CD4-positive, alpha-beta T cell treated with Interleukin-21 for 1 hour (primary cell): ENCODE results near the gene ANGPTL2.

Experiments
- DNase-seq: peaks from one replicate; pipeline ENCODE4 v3.0.0-alpha.2; 2020

ANGPTL2 gene

DNA sequence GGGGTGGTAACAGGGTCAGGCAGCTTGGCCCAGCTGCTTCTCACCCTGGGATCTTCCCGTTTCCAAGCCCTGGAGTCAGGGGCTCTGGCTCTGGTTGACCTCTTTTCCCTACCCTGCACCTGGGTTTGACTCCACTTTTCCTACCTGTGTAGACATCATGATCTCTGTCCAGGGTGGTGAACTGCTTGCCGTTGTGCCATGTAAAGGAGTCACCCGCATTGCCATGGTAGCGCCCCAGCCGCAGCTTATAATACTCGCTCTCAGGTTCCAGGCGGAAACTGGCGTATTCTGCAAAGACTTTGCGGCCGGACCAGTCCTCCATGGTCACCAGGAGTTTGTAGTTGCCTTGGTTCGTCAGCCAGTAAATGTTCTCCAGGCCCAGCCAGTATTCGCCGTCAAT lies 30.9 kb downstream of the ANGPTL2 start:
- DNase-seq, result no peak

DNA sequence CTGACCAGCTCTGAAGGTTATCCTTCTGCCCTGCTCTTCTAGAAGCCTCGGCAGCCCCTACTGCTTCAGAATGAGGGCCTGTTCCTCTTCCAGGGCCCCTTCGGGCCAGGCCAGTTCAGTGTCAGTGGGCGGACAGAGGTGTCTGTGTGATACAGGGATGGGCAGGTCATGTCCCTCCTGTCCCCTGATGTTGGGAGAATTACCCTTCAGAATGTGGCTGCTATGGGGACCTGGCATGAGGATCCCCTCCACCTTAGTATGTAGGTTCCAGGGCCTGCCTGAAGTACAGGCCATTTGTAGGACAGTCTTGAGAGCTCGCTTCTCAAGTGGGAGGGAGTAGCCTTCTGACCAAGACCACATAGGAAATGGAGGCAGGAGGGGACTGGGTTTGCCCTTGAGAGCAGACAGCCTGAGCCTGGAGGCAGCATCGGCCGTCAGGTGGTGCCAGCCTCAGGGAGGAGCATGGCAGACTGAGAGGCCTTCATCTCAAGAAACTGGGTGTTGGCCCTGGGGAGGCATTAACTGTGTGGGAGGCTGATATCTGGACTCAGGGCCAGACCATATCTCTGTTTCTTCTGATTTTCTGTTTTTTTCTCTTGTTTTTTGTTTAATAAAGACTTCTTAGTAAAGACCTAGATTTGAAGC lies 32.0 kb downstream of the ANGPTL2 start:
- DNase-seq, result no peak

DNA sequence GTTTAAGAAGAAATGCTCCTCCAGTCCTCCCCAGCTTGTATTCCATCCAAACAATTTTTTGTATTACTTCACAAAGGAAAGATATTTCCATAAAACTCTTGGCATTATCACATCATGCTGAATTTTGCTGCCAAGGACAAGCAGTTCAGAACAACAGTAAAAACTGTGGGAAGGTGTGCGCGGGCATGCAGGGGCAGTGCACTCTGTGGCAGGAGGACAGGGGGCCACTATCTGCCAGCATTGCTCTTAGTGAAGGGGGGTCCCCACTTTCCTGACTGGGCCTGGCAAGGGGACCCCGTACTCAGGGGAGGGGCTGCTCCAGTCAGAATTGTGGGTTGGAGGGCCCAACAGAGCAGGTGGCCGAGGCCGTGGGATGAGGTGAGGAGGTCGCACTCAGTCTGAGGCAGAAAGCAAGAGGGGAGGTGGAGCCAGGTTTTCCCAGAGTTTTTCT lies 32.8 kb downstream of the ANGPTL2 start:
- DNase-seq, result no peak

DNA sequence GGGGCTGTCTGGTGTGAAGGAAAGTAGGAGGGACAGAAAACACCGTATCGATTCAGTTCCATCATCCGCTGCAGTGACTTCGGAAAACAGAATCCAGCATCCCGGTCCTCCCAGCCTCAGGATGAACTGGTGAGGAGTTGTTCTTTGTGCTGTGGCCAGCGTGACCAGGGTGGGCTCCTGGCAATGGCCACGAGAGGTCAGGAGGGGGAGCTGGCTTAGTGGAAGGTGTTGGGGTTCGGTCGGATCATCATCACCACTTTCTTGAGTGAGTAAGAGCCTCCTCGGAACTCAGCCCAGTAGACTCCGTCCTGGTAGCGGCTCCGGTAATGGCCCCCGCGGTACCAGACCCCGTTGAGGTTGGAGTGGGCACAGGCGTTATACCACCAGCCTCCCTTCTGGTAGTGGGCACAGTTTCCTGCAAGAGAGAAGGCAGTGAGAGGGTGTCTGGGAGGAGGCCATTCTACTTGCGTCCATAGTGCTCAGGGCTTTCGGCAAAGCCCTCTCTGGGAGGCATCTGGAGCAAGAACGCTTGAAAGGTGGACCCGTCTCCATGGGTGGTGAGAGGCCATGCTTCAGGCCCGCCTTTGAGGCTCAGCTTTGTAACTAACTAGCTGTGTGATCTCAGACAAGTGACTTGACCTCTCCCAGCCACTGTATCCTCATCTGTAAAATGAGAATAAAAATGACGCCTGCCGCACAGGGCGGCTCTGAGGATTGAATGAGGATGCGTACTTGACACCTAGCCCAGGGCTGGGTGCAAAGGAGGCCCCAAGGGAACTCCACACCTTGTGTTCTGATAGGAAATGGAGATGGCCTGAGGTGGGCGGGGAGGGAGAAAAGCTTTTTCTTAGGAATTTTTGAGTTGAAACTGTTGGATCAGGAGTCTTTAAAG lies 33.5 kb downstream of the ANGPTL2 start:
- no peak for DNase-seq

DNA sequence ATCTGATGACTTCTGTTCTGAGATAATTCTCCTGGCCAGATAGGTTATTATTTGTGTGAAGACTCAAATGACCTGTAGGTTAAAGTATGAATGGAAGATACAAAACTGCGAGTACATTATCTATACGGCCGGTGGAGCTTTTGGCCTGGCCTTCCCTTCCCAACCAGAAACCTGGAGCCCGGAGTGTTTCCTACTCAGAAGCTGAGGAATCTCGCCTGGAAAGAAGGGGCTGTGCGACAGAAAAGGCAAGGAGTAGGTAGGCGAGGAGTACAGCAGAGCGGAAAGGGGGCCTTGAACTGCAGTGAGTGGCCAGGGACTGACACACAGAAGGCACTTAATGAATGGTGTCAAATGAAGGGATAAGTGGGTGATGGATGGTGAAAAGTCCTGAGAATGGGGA lies 34.6 kb downstream of the ANGPTL2 start:
- DNase-seq, result no peak

DNA sequence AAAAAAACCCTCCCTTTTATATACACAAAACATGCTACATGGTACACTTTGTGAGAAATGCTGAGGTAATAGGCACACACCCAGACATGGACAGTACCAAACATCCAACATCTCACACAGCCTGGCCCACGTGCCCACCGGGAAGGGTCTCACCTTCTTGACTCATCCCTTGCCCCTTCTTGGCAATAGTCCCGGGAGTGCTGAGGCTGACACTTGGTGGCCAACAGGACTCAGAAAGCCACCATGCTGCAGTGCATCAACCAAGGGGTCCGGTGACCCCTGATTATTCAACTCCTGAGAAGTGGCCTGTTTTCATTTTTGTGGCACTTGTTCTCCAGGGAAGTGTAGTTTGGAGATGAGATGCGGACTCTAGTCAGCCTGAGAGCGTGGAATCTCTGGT lies 35.0 kb downstream of the ANGPTL2 start:
- DNase-seq, result no peak

DNA sequence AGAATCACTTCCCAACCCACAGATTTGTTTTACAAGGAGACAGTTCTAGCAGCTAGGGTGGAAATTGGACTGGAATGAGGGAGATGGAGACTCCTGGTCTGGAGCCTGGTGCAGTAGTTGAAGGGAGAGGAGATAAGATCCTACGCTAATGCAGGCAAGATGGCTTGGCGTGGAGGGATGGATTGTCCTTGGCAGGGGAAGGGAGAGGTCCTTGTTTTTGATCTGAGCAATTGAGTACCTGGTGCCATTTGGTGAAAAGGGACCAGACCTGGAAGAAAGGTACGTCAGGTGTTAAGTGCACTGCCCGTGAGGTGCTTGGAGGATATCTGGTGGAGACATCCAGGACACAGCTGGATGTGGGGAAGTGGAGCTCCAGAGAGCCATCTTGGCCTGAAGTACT lies 35.7 kb downstream of the ANGPTL2 start:
- DNase-seq, result no peak

DNA sequence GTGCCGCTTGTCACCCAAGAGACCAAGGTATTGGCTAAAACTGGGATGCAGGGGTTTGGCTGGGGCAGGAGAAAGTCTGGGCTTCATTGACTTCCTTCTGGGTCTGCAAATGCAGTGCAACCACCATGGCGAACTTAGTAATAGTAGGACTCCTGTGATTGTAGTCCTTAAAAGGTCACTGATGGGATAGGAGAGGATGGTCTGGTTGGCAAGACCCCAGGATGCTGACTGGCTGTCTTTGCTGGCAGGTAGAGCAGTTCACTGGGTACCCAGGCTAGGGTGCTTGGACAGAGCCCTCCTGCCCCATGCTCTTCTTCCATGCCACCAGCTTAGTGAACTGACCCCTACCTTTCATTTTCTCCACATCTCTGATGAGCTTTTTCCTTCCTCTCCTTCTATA lies 37.2 kb downstream of the ANGPTL2 start:
- DNase-seq, result no peak

DNA sequence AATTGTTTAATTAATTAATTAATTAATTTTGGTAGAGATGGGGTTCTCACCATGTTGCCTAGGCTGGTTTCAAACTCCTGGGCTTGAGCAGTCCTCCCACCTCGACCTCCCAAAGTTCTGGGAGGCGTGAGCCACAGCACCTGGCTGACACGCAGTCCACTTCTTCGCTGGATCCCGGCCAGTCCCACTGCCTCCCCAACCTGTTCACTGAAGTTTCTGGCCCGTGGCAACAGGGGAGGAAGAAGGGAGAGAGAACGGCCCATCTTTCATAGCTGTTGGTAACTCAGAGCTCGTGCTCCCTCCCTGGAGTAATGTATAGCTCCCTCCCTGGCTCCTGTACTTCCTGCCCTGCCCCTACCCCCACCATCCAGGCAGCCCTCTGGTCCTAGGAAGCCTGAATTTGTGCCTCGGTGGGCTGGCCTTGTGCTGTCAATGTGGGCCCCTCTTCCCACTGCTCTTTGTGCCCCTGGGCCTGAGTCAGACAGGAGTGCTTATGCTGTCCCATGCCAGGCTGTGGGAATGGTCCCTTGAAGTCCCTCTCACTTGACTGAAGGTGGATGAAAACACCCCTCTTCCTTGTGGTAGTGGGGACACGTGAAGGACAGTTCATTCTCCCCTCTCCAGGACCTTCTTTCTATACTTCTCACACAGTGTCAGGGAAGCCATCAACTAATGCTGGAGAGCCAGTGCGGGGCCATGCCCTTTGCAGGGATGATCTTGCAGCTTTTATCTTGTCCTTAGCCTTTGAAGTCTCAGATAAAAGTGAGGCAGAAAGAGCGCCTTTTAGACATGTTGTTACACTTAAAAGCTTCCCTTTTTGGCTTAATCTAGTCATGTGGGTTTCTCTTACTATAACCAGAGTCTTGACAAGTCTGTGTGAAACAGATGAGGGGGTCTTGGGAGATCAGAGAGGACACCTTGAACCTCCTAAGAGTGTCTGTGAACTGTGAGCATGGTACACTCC lies 38.1 kb downstream of the ANGPTL2 start:
- DNase-seq, result no peak

DNA sequence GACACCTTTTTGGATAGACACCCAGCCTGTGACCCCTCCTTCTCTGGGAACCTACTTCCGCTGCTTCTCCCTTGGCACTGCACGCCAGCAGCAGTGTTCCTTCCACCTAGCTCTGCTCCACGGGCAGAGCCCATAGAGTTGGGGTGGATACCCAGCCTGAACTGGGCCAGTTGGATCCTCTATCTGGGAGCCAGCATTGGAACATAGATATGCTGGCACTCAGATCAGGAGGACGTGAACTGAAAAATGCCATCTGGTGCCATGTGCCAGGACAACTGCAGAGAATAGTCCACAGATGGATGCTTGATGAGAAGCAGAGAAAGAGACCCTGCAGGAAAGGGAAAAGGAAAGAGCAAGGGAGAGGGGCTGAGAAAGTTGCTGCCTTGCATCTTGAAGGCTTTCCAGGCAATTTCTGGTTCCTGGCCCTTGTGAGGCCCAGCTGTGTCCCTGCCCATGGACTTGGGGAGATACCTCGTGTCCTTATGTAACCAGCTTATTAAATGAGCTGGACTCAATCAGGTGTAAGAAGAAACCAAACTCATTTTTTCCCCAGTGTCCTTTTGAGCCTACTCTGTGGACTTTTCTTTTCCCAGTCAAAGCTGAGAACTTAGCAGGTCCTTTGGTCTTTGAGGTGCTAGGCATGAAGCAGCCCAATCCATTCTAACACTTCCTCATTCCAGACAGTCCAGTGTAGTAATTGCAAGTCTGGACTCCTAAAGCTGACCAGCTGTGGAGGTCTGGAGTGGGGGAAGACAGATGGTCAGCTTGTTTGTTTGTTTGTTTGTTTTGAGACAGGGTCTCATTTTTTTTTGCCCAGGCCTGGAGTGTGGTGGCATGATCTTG lies 39.1 kb downstream of the ANGPTL2 start:
- no peak for DNase-seq

DNA sequence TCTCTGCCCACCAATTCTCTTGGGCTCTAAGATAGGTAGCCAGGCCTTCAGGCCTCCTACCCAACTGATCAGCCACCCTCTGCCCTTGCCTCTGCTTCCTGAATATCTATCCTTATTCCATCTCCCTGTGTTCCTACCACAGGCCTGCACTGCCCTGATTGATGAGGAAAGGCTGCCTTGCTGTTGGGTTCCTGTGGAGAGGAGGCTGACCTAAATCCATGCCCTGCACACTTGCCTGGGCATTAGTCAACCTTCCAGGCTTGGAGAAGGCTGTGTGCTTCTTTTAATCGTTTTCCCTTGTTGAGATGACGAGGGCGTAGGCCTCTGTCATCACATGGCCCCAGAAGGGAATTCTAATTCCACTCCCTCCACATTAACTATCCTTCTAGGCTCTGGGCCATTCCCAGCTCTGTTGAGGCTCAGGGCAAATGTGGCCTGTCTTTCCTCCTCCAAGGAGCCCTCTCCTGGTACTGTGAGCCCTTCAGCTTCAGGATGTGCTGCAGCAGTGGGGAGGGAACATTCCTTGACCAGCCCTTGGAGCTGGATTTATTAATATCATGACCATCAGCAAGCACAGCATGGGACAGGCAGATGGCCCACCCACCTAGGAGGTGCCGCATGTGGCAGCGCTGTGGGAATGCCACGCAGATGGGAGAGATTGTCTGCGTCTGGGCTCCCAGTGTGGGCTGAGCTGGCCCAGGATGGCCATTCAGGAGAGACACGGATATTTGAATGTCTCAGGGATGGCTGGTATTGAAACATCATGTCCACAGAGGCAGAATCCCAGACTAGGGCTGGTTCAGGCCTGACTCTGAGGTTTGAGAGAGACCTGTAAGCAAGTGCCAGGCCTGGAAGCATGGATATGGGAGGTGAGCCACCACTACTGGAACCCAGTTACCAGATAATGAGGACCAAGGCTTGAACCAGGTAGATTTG lies 40.9 kb downstream of the ANGPTL2 start:
- DNase-seq, result no peak

DNA sequence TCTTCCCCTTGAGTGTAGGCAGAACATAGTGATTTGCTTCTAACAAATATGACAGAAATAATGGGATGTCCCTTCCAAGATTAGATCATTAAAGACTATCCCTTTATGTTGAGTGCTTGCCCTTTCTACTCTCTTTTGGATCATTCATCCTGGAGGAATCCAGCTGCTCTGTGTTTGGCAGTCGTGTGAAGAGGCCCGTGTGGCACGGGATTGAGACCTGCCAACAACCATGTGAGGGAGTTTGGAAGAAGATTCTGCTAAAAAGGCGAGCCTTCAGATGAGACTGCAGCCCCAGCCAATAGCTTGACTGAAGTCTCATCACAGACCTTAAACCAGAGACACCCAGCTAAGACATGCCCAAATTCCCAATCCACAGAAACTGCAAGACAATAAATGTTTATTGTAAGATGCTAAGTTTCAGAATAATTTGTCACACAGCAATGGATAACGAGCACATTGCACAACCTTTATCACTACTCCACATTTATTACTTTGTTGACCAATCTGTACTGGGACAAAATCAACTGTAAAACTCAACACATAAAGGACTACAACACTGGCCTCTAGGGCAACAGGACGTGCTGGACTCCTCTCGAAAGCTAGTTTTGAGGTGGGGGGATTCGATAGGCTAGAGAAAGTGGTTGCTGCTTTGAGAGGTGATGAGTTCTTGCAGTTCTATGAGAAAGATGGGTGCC lies 42.8 kb downstream of the ANGPTL2 start:
- no peak for DNase-seq

DNA sequence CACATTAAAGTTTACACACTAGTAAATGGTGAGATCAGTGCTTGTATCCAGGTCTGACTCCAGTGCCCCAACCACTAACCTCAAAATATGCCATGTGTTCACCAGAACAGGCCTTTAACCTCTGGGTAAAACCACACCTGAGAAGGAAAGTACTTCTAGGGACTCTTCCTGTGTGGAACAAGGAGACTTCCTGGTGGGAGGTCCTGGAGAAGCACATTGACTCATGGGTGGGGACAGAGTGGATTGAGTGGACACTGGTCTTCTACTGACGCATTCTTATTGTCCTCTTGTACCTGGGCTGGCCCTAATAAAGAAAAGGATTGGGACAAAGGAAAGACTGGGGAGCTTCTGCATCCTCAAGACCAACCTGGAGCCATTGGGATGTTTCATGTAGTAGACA lies 43.4 kb downstream of the ANGPTL2 start:
- DNase-seq, result no peak

DNA sequence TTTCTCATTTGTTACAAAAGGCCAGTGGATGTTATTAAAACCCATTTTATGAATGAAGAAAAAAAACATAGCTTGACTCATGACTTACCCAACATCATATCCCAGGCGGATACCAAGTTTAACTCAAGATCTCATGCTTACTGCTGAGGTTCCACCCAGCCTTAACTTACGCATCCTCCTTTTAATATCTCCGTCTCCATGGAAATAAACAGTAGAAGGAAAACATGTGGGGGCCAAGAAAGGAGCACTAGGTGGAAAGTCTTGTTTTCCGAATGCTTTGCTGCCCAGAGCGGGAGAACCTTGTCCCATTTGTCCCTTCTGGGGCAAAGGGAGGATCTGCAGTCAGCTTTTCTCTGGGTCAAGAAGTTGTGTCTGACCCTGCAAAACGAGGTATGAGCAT lies 44.1 kb downstream of the ANGPTL2 start:
- DNase-seq, result no peak

DNA sequence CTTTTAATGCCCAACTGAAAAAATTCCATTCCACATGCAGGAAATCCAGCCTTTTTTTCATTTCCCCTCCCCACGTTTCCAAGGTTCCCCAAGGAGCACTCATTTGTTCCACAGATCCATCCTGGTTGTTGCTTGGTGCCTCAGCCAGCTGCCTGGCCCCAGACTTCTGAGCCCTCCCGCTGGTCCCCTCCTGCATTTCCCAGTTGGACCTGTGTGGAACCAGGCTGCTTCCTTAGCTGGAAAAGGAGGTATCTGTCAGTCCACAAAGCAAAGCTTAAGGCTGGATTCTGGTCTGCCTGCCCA lies 44.8 kb downstream of the ANGPTL2 start:
- DNase-seq, result no peak

DNA sequence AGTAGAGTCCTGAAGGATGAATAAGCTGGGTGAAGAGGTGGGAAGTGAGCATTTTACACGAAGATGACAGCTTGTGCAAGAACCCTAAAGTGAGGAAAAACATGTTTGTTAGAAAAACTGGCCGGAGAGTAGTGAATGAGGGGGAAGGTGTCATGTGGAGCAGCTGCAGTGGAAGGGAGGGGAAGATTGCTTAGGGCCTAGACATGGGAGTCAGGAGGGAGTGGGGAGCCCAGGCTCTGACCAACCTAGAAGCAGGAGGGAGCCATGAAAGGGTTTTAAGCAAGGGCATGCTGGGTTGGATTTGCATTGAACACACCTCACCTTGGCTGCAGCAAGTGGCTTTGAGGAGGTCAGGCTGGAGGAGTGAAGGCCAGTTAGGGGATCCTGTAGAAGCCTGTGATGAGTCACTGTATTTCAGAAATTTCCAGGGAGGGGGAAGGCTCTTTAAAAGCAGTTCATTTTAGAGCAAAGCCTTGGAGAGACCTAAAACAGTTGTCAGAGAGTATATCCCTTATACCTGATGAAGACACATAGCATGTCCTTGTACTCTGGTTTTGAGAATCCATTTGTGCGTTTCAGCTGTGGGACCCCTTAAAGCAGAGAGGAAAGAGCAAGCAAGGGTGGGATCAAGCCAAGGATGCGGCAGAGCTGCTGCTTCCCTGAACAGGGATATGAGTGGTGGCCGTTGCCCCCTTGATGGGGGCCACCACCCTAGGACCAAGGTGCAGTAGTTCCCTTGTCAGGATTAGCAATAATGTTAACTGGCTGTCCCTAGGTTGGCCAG lies 45.4 kb downstream of the ANGPTL2 start:
- no peak for DNase-seq

DNA sequence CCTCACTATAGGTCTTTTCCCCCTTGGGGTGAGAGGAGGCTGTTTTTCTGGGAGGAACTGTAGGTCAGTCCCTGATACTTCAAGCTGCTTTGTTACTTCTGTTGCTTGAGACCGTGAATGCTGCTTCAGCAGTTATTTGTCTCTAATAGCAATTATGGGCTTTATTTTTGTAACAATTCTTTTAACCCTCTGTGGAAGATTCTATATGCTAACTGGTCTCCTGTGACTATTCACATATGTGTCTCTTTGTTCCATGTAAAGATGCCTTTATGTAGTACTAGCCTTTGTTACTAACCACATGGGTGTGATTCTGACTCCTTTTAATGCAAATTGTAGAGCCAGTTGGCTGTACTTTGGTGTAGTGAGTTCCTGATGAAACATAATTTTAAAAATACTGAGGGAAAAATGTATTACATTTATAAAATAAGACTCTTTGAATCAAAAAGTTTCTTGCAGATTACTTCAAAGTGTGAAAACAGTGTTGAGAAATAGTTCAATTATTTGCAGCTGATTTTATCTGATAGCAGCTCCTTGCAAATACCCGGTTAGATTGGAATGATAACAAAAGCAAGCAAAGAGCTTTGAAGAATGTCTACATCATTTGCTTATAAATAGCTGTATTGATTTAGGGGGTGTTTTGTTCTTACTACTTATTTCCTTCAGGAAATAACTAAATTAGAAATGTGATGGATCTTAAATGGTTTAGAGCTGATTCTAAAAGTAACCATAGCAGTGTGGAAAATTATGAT lies 46.6 kb downstream of the ANGPTL2 start:
- no peak for DNase-seq

DNA sequence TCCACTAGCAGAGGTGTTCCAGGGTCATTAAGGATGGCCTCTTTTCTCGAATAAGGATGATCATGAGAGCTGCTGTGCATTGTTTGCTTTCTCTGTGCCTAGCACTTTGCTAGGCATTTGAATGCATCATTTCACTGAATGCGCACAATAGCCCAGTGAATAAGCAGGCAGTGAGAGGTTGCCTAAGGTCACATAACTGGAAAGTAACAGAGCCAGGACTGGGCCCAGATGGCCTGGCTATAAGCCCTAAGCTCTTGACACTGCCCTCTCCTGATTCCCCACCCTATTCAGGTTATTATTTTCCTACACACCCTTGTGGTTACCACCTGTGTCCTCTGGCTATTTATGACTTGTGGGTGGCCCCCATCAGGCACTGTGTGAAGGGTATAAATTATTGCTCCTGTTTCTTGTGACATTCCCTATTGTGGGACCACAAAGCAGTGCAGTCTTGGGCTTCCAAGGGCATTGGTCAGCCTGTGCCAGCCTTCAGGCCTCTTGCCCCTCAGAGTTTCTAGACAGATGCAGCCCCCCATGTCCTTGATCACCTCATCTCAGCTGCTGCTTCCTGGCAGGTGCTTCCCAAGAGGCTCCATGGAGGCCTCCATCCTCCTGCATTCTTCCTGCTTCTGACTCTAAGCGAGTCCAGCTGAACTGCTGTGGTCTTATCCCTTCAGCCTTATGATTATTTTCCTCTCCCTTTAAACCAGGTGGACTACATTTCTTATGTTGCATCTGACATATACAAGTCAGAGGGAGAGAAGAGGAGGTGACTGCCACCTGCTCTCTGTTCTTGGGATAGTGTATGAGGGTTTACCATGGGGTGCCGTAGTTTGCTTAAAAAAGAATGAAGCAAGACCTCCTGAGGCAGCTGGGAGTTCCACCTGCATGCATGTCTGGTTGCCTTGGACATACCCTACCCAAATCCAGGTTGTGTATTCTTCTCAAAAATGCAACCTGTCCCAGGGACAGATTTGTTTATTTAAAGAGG lies 47.6 kb downstream of the ANGPTL2 start:
- no peak for DNase-seq
